ENCODE data around the gene NXPH2.

- TF ChIP-seq SPI1 (IDR thresholded peaks at IDR 0.05; ENCODE audit: low read depth, low read length) = no peak
- no peak for TF ChIP-seq POLR2A (IDR thresholded peaks at IDR 0.05; ENCODE audit: low read depth, low read length)
- TF ChIP-seq POLR2AphosphoS5 (IDR thresholded peaks at IDR 0.05; ENCODE audit: low read depth, low read length) = no peak
- no peak for TF ChIP-seq TAF1 (IDR thresholded peaks at IDR 0.05; ENCODE audit: low read depth, low read length)
- TF ChIP-seq POU2F2 (IDR thresholded peaks at IDR 0.05; ENCODE audit: low read depth, low read length) = no peak
- TF ChIP-seq PAX5 (IDR thresholded peaks at IDR 0.05; ENCODE audit: insufficient read depth, low read length, severe bottlenecking) = no peak
Observed at GRCh38 chr2:138811431-138811830, 31.2 kb upstream of the NXPH2 start.
